PC-3 (cell line): ENCODE results near the gene GAS2. TPM values are rescaled to one million over a fixed set of nuclear protein-coding genes. Genes with fewer than 3 reads are reported as not detected.

Experiments
- ATAC-seq: fragments of 200-7000 bp; cut with Tn5 transposase; 2 replicates; pipeline ENCODE4 v1.9.1; 2020; ENCODE audit warnings: mild to moderate bottlenecking, moderate library complexity
- BruUV-seq: library from RNA; stranded (reverse); fragments of 400-500 nt; replicated peaks from 2 replicates; lab custom pipeline; 2021; lab: Mats Ljungman, UMichigan
- CTCF ChIA-PET: fragments of 300-600 bp; sonication (Branson Sonifier 250); formaldehyde crosslinking; loops from one replicate; lab custom pipeline; 2022; ENCODE audit warnings: antibody characterized with exemption; lab: Charles Lee
- POLR2A ChIA-PET: fragments of 300-600 bp; sonication (Branson Sonifier 250); formaldehyde crosslinking; loops from one replicate; lab custom pipeline; 2022; ENCODE audit warnings: antibody characterized with exemption; ENCODE audit not compliant: unreplicated experiment; lab: Charles Lee
- DNase-seq: peaks from one replicate; pipeline ENCODE4 v3.0.0-alpha.2; 2015
- H2AFZ ChIP-seq: fragments of 300-600 bp; sonication (generic); 2 replicates; pipeline ENCODE4 v1.6.0; 2016; ENCODE audit warnings: antibody characterized with exemption, low read length
- H3F3A ChIP-seq: fragments of 300-600 bp; sonication (generic); one replicate; pipeline ENCODE4 v1.6.0; 2017; ENCODE audit warnings: antibody characterized with exemption, low read length, control low read depth, mild to moderate bottlenecking; ENCODE audit not compliant: unreplicated experiment
- H3K27ac ChIP-seq: fragments of 300-600 bp; sonication (generic); 2 replicates; pipeline ENCODE4 v1.5.1; 2016; ENCODE audit warnings: mild to moderate bottlenecking, low read length
- H3K27me3 ChIP-seq: fragments of 300-600 bp; sonication (generic); 2 replicates; pipeline ENCODE4 v1.6.1; 2016; ENCODE audit warnings: low read length, mixed read lengths
- H3K36me3 ChIP-seq: fragments of 300-600 bp; sonication (generic); 2 replicates; pipeline ENCODE4 v1.6.1; 2016; ENCODE audit warnings: low read depth, mixed run types, low read length, mixed read lengths
- H3K4me1 ChIP-seq: fragments of 300-600 bp; sonication (generic); 2 replicates; pipeline ENCODE4 v1.5.1; 2016; ENCODE audit warnings: low read length; ENCODE audit not compliant: insufficient read depth
- H3K4me2 ChIP-seq: fragments of 300-600 bp; sonication (generic); 2 replicates; pipeline ENCODE4 v1.6.0; 2016; ENCODE audit warnings: low read length
- H3K4me3 ChIP-seq: fragments of 300-600 bp; sonication (generic); 2 replicates; pipeline ENCODE4 v1.5.1; 2016; ENCODE audit warnings: mild to moderate bottlenecking, low read length, mixed read lengths
- H3K79me2 ChIP-seq: fragments of 300-600 bp; sonication (generic); 2 replicates; pipeline ENCODE4 v1.6.1; 2017; ENCODE audit warnings: low read length, mixed read lengths
- H3K9ac ChIP-seq: fragments of 300-600 bp; sonication (generic); 2 replicates; pipeline ENCODE4 v1.6.0; 2016; ENCODE audit warnings: mild to moderate bottlenecking, low read length
- H3K9me2 ChIP-seq: fragments of 300-600 bp; sonication (generic); replicated peaks from 2 replicates; pipeline ENCODE4 v1.6.1; 2016; ENCODE audit warnings: mixed run types, low read length, mixed read lengths
- H3K9me3 ChIP-seq: fragments of 300-600 bp; sonication (generic); 2 replicates; pipeline ENCODE4 v1.6.1; 2016; ENCODE audit warnings: low read length, mixed read lengths
- H4K20me1 ChIP-seq: fragments of 300-600 bp; sonication (generic); 2 replicates; pipeline ENCODE4 v1.6.1; 2016; ENCODE audit warnings: low read length, mixed read lengths
- EZH2 ChIP-seq: fragments of 300-600 bp; sonication (generic); IDR thresholded peaks from one replicate; pipeline ENCODE4 v1.6.1; 2017; ENCODE audit warnings: antibody characterized with exemption, mild to moderate bottlenecking, low read length; ENCODE audit not compliant: unreplicated experiment
- EZH2phosphoT487 ChIP-seq: fragments of 300-600 bp; sonication (generic); IDR thresholded peaks from 2 replicates; pipeline ENCODE4 v1.6.1; 2018; ENCODE audit warnings: mild to moderate bottlenecking, antibody characterized with exemption, low read length, borderline replicate concordance
- intact Hi-C: fragments of 100-400 bp; cut with micrococcal nuclease; formaldehyde crosslinking; loops from 2 replicates; pipeline ENCODE4 v1.9.0; 2023
- total RNA-seq: library from RNA; depleted of rRNA; stranded (reverse); fragments of >200 nt; gene quantifications from 2 replicates; pipeline ENCODE4 v1.2.3, GENCODE V29; 2014
- TF ChIP-seq, protein P1 (sequence below): fragments of 300-600 bp; sonication (generic); conservative IDR thresholded peaks from 2 replicates; pipeline ENCODE4 v1.5.1; 2017; ENCODE audit warnings: antibody characterized with exemption, low read depth, mild to moderate bottlenecking, low read length

Gene GAS2
- total RNA-seq, 1 experiment from 2014 or later: not detected

DNA sequence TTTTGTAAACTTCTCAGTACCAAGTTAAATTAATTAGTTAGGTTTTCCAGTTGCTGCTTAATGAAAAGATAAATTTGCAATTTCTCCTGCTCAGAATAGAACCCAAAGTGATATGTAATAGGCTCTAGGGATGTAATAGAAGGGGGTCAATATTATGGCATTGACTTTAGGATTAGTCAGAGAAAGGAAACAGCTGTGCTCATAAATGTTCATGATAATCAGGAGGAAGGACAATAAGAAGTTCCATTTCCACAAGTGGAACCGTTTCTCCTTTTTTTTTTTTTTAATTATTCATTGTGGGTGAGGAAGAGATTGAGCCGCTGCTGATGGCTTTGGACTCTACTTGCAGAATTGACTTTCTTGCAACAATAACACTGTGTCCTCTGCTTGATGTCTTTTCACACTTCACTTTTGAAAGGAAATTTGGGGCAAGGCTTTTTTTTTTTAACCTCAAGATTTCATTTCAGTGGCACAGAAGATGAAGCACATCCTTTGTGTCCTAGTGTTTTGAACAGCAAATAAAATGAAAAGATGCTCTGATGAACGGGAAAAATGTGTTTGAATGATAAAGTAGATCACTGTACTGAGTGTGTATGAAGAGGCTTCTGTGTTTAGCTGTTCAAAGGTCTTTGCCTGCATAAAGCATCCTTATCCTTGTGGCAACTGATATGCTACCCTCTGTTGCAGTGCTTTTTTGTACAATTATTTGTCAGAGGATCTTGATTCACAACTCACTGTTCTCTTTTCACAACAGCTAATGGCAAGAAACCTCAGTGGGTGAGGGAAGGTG, 62.4 kb downstream of the GAS2 start:
- intact Hi-C loops: no loop called here
- BruUV-seq: no TSS peak
- POLR2A ChIA-PET: no interaction called here

DNA sequence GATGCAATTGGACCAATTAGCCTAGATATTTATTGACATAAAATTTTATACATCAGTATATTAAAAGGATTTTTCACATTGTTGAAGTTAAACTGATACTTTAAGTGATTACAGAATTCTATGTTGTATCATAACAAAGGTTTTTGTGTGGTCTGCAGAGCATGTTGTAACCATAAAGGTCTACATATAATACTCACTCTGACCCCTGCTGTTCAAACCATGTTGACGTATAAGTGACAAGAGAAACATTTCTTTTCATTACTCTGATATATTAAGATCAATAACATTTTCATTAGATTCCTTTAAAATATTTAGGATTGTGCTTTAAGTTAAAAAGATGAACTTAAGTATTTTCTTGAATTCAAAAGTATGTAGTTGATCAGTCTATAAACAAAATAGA, 63.9 kb downstream of the GAS2 start:
- no peaks in the 10 kb centered on the region for H3F3A ChIP-seq
- no peak overlapping the region for H3K9ac ChIP-seq
- no peak overlapping the region for H3K27ac ChIP-seq
- no peaks in the 10 kb centered on the region for H4K20me1 ChIP-seq
- no peaks in the 10 kb centered on the region for H3K9me3 ChIP-seq
- no peak overlapping the region for H2AFZ ChIP-seq
- no peak for ATAC-seq
- H3K4me3 ChIP-seq: no peak overlapping the region
- H3K79me2 ChIP-seq: no peaks in the 10 kb centered on the region
- no peaks in the 10 kb centered on the region for H3K9me2 ChIP-seq
- intact Hi-C loops: no loop called here
- peaks cover 31% of the 10 kb centered on the region for H3K27me3 ChIP-seq
- no peaks in the 10 kb centered on the region for H3K4me1 ChIP-seq
- ChIA-PET CTCF (no interaction called here), POLR2A (no interaction called here)
- no peaks in the 10 kb centered on the region for H3K36me3 ChIP-seq
- H3K4me2 ChIP-seq: no peak overlapping the region
- BruUV-seq: no TSS peak
- DNase-seq: peak; percentile 30
- TF ChIP-seq, protein P1, sequence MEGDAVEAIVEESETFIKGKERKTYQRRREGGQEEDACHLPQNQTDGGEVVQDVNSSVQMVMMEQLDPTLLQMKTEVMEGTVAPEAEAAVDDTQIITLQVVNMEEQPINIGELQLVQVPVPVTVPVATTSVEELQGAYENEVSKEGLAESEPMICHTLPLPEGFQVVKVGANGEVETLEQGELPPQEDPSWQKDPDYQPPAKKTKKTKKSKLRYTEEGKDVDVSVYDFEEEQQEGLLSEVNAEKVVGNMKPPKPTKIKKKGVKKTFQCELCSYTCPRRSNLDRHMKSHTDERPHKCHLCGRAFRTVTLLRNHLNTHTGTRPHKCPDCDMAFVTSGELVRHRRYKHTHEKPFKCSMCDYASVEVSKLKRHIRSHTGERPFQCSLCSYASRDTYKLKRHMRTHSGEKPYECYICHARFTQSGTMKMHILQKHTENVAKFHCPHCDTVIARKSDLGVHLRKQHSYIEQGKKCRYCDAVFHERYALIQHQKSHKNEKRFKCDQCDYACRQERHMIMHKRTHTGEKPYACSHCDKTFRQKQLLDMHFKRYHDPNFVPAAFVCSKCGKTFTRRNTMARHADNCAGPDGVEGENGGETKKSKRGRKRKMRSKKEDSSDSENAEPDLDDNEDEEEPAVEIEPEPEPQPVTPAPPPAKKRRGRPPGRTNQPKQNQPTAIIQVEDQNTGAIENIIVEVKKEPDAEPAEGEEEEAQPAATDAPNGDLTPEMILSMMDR: peak; percentile 45; the same call in 1 of the 2 replicates
- TF ChIP-seq EZH2 (no peak), EZH2phosphoT487 (no peak)

More for the DNA sequence above, 62.4 kb downstream of the GAS2 start:
- DNase-seq (no peak), ATAC-seq (no peak)
- Histone ChIP-seq H3K4me3 (no peak overlapping the region), H3K27ac (no peak overlapping the region), H3F3A (no peaks in the 10 kb centered on the region), H3K9me3 (no peaks in the 10 kb centered on the region), H3K36me3 (no peaks in the 10 kb centered on the region), H3K9ac (no peak overlapping the region), H3K4me2 (no peak overlapping the region), H4K20me1 (no peaks in the 10 kb centered on the region), H3K4me1 (no peaks in the 10 kb centered on the region), H3K9me2 (no peaks in the 10 kb centered on the region), H2AFZ (no peak overlapping the region), H3K79me2 (no peaks in the 10 kb centered on the region), H3K27me3 (peaks cover 30% of the 10 kb centered on the region)
- TF ChIP-seq EZH2phosphoT487: no peak
- TF ChIP-seq, protein P1: no peak
- CTCF ChIA-PET: no interaction called here

DNA sequence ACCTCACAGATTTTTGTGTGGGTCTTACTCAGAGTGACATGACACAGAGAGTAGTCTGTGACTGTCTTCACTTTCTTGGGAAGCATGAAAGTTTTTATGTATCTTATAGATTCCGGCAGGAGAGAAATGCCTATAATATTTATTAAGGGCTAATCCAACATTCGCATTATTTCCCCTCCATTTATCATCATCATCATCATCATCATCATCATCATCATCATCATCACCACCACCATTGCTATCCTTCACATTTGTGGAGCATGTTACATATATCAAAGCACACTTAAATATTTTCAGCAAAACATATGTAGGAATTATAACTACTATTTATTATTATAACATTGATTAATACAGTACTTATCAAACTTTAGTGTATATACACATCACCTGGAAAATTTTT, 66.2 kb downstream of the GAS2 start:
- Histone ChIP-seq H4K20me1 (no peaks in the 10 kb centered on the region), H2AFZ (no peak overlapping the region), H3K9ac (no peak overlapping the region), H3K36me3 (no peaks in the 10 kb centered on the region), H3K27ac (no peak overlapping the region), H3K9me2 (no peaks in the 10 kb centered on the region), H3K4me3 (no peak overlapping the region), H3K79me2 (no peaks in the 10 kb centered on the region), H3K4me2 (no peak overlapping the region), H3K9me3 (no peaks in the 10 kb centered on the region), H3K27me3 (peaks cover 20% of the 10 kb centered on the region), H3K4me1 (no peaks in the 10 kb centered on the region), H3F3A (no peaks in the 10 kb centered on the region)
- ChIA-PET CTCF (no interaction called here), POLR2A (no interaction called here)
- ATAC-seq: no peak
- TF ChIP-seq EZH2 (no peak), EZH2phosphoT487 (no peak)
- TF ChIP-seq, protein P1: no peak
- intact Hi-C loops: no loop called here
- no peak for DNase-seq
- BruUV-seq: no TSS peak
